ENCODE measurements around the gene TMEM164.

TMEM164 gene

GRCh38 chrX:110173192-110174175, 170.6 kb downstream of the TMEM164 start:
- Histone ChIP-seq H3K27ac (no peak overlapping the region), H3K4me3 (no peak overlapping the region)
- DNase-seq (ENCODE audit: low spot score) = no peak
- no peak for TF ChIP-seq CTCF (IDR thresholded peaks at IDR 0.05)

GRCh38 chrX:110175146-110175545, 172.2 kb downstream of the TMEM164 start:
- Histone ChIP-seq H3K4me3 (no peak overlapping the region), H3K27ac (no peak overlapping the region)
- DNase-seq (ENCODE audit: low spot score) = no peak
- TF ChIP-seq CTCF (IDR thresholded peaks at IDR 0.05) = no peak

GRCh38 chrX:110175696-110176095, 172.8 kb downstream of the TMEM164 start:
- no peak for DNase-seq (ENCODE audit: low spot score)
- no peak for TF ChIP-seq CTCF (IDR thresholded peaks at IDR 0.05)

GRCh38 chrX:110178179-110178865, 175.4 kb downstream of the TMEM164 start:
- Histone ChIP-seq H3K27ac (no peak overlapping the region), H3K4me3 (no peak overlapping the region)
- DNase-seq (ENCODE audit: low spot score) = no peak
- TF ChIP-seq CTCF (IDR thresholded peaks at IDR 0.05) = no peak

More at GRCh38 chrX:110175696-110176095, 172.8 kb downstream of the TMEM164 start:
- Histone ChIP-seq H3K27ac (no peak overlapping the region), H3K4me3 (no peak overlapping the region)

GRCh38 chrX:110180176-110180927, 177.4 kb downstream of the TMEM164 start:
- TF ChIP-seq CTCF (IDR thresholded peaks at IDR 0.05) = no peak
- no peak for DNase-seq (ENCODE audit: low spot score)
- H3K27ac ChIP-seq = no peak overlapping the region
- no peak overlapping the region for H3K4me3 ChIP-seq

GRCh38 chrX:110180928-110181310, 178.0 kb downstream of the TMEM164 start:
- no peak for TF ChIP-seq CTCF (IDR thresholded peaks at IDR 0.05)
- DNase-seq (ENCODE audit: low spot score) = no peak
- Histone ChIP-seq H3K4me3 (no peak overlapping the region), H3K27ac (no peak overlapping the region)

Measured in coronary artery (tissue), 2 donors.